ENCODE data around the gene NPBWR2.

DNA sequence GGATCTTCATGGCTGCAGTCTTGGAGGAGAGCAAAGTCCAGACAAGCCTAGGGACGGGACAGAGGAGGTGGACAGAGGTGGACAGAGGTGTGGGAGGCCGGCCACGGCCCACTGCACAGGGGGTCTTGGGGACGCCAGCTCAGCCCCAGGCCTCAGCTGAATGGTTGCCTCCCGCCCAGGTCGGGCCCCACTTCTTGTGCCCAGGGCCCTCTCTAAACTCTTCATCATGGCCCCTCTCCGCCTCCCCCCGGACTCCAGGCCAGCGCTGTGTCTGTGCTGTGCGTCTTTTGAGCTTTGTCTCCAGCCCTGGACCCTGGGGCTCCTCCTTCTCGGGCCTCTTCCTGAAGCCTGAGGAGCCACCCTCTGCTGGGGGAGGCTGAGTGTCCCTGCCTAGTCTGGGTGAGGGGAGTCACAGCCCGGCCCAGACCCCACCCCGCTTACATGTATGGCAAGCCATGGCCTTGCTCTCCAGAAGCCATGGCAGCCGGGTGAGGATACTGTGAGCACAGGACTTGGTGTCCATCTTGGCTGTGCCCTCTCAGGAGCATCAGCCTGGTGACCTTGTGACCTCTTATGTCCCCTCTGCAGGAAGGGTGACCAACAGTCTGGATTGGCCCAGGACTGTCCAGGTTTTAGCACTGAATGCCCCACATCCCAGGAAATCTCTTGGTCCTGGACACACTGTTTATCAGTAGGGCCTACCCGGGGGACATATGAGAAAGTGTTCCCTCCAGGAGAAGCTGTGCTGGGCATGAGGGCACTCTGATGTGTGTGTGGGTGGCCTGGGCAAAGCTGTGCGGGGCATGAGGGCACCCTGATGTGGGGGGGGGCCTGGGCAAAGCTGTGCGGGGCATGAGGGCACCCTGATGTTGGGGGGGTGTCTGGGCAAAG lies 9.4 kb upstream of the NPBWR2 start:
- TF ChIP-seq POLR2A (IDR thresholded peaks at IDR 0.05) (no peak), CTCF (IDR thresholded peaks at IDR 0.05) (no peak), POLR2AphosphoS5 (IDR thresholded peaks at IDR 0.05) (no peak)
